ENCODE results near the gene RNGTT.

RNGTT gene

DNA sequence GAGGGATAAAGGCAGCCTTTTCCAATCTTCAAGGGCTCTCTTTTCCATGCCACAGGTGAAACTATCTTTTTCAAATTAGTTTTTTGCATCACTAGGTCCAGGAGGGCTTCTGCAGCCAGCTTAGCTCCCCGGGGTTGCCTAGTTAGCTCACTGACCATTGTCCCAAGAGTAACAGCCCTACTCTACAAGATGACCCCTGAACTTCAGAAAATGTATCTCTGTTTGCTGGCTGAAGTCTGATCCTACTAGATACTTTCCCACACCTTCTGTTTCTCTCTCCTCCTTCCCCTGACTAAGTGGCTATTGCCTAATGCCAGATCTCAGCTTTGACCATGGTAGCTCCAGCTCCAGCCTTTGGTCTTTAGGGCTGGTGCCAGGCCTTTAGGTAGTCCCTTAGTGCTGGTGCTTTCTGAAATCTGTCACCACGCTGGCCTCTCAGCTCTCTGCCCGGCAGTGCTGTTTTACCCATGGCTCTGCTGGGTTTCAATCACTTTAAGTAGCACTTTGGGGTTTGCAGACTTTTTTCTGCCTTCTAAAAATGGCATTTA, 255.1 kb downstream of the RNGTT start:
- DNase-seq: no peak

DNA sequence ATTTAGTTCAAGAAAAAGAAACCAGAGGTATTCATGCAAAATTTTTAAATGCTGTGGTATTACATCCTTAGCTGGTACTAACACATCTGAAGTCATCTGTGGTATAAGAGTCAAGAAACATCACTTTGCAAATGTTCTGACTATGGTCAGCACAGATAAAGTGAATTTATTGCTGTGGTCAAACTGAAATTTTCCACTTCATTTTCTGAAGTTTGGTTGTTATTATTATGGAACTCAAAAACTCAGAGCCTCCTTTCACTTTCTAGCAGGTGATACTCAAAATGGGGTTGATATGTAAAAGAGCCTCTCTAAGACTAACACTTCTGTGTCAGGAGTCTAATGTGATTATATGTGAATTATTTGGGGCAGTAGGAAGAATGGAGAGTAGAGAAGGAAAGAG, 257.8 kb downstream of the RNGTT start:
- DNase-seq: no peak

- peak; percentile 5 for DNase-seq
These were observed 258.4 kb downstream of the RNGTT start for GRCh38 chr6:88704980-88705379.

- no peak for DNase-seq
These were observed 260.4 kb downstream of the RNGTT start for GRCh38 chr6:88702956-88703556.

GRCh38 chr6:88698661-88699060, 264.8 kb downstream of the RNGTT start:
- DNase-seq: no peak

GRCh38 chr6:88695937-88696336, 267.5 kb downstream of the RNGTT start:
- DNase-seq: no peak

- DNase-seq: peak; percentile 29
These were observed 279.7 kb downstream of the RNGTT start for GRCh38 chr6:88683734-88684133.

DNA sequence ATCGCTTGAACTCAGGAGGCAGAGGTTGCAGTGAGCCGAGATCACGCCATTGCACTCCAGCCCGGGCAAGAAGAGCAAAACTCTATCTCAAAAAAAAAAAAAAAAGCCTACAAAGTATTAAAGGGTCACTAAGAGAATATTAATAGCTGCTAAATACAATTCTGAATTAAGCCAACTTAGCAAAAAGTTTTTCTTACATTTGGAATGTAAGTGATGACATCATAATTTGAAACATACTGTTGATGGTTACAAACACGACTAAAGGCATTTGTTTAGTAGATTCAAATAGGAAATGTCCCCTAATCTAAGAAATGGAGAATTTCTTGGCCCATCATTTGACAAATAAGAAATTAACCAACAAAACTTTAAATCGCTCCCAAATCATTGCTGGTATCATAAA, 282.8 kb downstream of the RNGTT start:
- no peak for DNase-seq

DNA sequence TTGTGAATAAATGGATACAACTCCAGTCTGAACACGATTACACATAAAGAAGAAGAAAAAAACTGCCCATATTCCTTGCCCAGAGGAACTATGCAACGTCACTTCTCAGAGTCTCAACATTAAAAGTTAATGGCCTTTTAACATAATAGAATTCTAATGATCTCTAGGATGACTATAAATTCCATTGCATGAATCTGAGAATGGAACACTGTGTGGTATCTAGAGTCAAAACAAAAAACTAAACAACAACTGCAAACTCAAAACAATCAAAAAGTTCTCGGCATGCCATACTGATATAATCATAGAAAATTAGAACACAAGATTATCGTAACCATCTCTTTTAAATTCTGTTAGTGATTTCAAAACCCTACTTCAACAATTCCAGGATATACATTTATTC, 283.6 kb downstream of the RNGTT start:
- DNase-seq: no peak

GRCh38 chr6:88677356-88677755, 286.1 kb downstream of the RNGTT start:
- DNase-seq: no peak

- no peak for DNase-seq
These were observed 291.8 kb downstream of the RNGTT start for GRCh38 chr6:88671624-88672023.

DNA sequence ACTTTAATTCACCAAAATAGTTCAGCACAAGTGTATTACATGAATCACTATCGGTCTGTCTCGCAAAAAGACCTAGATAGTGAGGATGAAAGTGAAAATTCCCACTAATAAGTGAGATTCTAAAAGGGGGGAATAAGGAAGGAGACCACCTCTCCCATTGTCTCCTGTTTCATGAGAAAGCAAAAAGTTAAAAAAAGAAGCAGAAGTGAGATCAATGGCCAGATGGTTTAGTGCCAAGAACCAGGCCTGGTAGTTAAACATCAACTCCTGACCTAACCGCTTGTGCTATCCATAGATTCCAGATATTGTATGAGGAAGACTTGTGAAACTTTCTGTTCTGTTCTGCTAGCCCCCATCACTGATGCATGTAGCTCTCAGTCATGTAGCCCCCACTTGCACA, 293.0 kb downstream of the RNGTT start:
- no peak for DNase-seq

DNA sequence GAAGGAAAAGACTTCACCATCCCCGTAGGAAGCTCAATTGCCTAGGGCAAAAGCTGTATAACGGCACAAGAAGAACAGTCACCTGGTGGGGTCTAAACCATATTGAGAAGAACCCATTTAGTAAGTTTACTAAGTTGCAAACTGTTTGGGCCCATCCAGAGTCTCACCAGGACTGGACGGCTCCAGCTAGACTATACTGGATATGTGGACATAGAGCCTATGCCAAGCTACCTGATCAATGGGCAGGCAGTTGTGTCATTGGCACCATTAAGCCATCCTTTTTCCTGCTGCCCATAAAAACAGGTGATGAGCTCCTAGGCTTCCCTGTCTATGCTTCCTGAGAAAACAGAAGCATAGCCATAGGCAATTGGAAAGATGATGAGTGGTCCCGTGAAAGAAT, 293.9 kb downstream of the RNGTT start:
- DNase-seq: no peak

GRCh38 chr6:88666901-88667300, 296.5 kb downstream of the RNGTT start:
- peak; percentile 3 for DNase-seq

DNA sequence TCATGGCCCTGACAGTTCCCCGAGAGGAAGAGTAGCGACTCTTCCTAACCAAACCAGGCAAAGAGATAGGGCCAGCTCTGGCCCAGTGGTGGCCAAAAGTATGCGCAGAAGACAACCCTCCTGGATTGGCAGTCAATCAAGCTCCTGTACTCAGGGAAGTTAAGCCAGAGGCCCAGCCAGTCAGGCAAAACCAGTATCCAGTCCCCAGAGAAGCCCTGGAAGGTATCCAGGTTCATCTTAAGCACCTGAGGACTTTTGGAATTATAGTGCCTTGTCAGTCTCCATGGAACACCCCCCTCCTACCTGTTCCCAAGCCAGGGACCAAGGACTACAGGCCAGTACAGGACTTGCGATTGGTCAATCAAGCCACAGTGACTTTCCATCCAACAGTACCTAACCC, 298.3 kb downstream of the RNGTT start:
- DNase-seq: no peak

DNA sequence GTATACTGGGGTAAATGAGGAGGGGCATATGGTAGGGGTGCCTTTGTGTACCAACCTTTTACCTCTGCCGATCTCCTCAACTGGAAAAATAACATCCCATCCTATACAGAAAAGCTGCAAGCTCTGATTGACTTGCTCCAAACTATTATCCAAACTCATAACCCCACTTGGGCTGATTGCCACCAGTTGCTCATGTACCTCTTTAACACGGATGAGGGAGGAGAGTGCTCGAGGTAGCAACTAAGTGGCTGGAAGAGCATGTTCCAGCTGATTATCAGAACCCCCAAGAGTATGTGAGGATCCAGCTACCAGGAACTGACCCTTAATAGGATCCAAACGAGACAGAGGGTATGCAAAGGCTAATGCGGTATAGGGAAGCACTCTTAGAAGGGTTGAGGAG, 299.6 kb downstream of the RNGTT start:
- no peak for DNase-seq

GRCh38 chr6:88662653-88663174, 300.7 kb downstream of the RNGTT start:
- DNase-seq: no peak

GRCh38 chr6:88662163-88662580, 301.2 kb downstream of the RNGTT start:
- DNase-seq: no peak

DNA sequence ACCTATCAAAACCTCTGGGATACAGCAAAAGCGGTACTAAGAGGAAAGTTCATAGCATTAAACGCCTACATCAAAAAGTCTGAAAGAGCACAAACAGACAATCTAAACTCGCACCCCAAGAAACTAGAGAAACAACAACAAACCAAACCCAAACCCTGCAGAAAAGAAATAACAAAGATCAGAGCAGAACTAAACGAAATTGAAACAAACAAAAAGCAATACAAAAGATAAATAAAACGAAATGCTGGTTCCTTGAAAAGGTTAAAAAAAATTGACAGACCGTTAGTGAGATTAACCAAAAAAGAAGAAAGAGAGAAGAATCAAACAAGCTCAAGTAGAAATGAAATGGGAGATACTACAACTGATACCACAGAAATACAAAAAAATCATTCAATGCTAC, 302.3 kb downstream of the RNGTT start:
- DNase-seq: no peak

- DNase-seq: no peak
These were observed 307.8 kb downstream of the RNGTT start for GRCh38 chr6:88655586-88655985.

GRCh38 chr6:88653936-88654335, 309.5 kb downstream of the RNGTT start:
- no peak for DNase-seq

DNA sequence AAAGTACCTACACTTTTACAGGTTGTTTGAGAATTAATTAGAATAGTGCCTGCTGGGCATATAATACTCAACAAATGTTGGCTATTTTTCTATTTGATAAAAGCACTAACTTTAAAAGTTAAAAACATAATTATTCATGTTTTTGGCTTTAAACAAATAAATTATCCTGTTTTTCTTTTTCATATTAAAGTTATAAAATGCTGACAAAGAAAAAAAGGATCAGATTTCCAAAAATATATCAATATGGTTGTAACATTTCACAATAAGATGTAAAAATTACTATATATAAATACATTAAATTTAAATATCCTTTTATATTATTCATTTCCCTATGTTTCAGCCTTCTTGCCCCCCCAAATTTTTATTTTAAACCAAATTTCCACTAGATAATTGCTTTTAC, 312.0 kb downstream of the RNGTT start:
- DNase-seq: no peak

DNA sequence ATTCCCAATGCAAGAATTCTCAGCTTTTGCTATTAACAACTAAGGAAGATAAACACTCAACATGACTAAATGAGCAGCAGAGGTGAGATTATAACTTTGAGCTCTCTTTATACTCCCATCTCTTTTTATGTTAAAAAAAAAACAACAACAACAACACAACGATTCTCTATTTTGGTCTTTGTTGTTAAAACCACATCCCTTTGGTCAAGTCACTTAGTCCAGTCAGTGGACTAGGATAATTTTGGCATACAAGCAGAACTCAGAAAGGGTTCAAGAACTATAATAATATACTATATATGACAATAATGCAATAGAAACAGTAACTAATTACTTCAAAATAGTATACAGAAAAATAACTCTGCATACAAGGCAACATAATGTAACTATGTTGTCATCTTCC, 312.4 kb downstream of the RNGTT start:
- DNase-seq: no peak

GRCh38 chr6:88650029-88650619, 313.3 kb downstream of the RNGTT start:
- DNase-seq: peak; percentile 75

Data from EL (cell line).